HepG2 (cell line): ENCODE measurements around the gene UCKL1. TPM values are rescaled to one million over a fixed set of nuclear protein-coding genes. Genes with fewer than 3 reads are reported as not detected.

ENCODE experiments used
- ATAC-seq: fragments of 200-7000 bp; cut with Tn5 transposase; 3 replicates; pipeline ENCODE4 v1.9.1; 2020; ENCODE audit warnings: mild to moderate bottlenecking, moderate library complexity
- BruUV-seq: library from RNA; stranded (reverse); fragments of 400-500 nt; replicated peaks from 2 replicates; lab custom pipeline; 2021; lab: Mats Ljungman, UMichigan
- CTCF ChIA-PET: fragments of 300-600 bp; formaldehyde crosslinking; extraction: SDS; loops from one replicate; lab custom pipeline; 2021; ENCODE audit warnings: low total read pairs, inconsistent platforms, low intra/inter-chr PET ratio; lab: Yijun Ruan, JAX
- POLR2A ChIA-PET: fragments of 350-600 bp; sonication (Branson Sonifier 250); formaldehyde crosslinking; loops from one replicate; lab custom pipeline; 2020; ENCODE audit warnings: antibody characterized with exemption, inconsistent platforms; lab: Yijun Ruan, JAX
- DNase-seq: peaks from one replicate; pipeline ENCODE4 v3.0.0-alpha.2; 2015; ENCODE audit warnings: low spot score
- FAIRE-seq: peaks from 3 replicates; lab custom pipeline; 2011; peaks lifted over from hg19 to GRCh38; lab: Jason Lieb, UNC
- H2AFZ ChIP-seq: one replicate; pipeline ENCODE4 v1.6.1; 2011; ENCODE audit warnings: low read length, inconsistent platforms
- H3K27ac ChIP-seq: fragments of 300-600 bp; 3 replicates; pipeline ENCODE4 v1.8.0; 2011; ENCODE audit warnings: mixed run types, mild to moderate bottlenecking, mixed read lengths, low read length, inconsistent platforms; ENCODE audit not compliant: insufficient read depth; ENCODE audit errors: extremely low read length
- H3K27me3 ChIP-seq, 2 experiments: fragments of 200-600 bp in 1 of 2; 2 replicates in 1 of 2; 3 replicates in 1 of 2; pipeline versions ENCODE4 v1.6.0 to v1.8.0; 2011; ENCODE audit warnings: low read length in 2 of 2, mild to moderate bottlenecking in 2 of 2, moderate library complexity in 2 of 2, inconsistent platforms in 1 of 2; ENCODE audit not compliant: insufficient read depth in 2 of 2, control insufficient read depth in 1 of 2
- H3K36me3 ChIP-seq, 2 experiments: fragments of 200-600 bp in 1 of 2; replicated peaks in 1 of 2; 2 replicates in 1 of 2; 3 replicates in 1 of 2; pipeline versions ENCODE4 v1.5.1 to v1.8.0; 2011; ENCODE audit warnings: low read length in 2 of 2, inconsistent platforms in 1 of 2; ENCODE audit not compliant: insufficient read depth in 2 of 2, control insufficient read depth in 1 of 2
- H3K4me1 ChIP-seq: 2 replicates; pipeline ENCODE4 v1.5.1; 2012; ENCODE audit warnings: low read length, inconsistent platforms; ENCODE audit not compliant: insufficient read depth
- H3K4me2 ChIP-seq: 2 replicates; pipeline ENCODE4 v1.6.0; 2011; ENCODE audit warnings: low read depth, low read length, inconsistent platforms
- H3K4me3 ChIP-seq, 3 experiments: fragments of 200-600 bp in 1 of 3; sonication (generic), shearing (Covaris generic) in 1 of 3; replicated peaks in 1 of 3; 2 replicates each; pipeline ENCODE4 v1.5.1; 2011 to 2016; ENCODE audit warnings: low read length in 3 of 3, inconsistent platforms in 2 of 3, low read depth in 2 of 3, mild to moderate bottlenecking in 2 of 3, control low read depth in 1 of 3, mixed read lengths in 1 of 3; ENCODE audit not compliant: insufficient read depth in 1 of 3
- H3K79me2 ChIP-seq: one replicate; pipeline ENCODE4 v1.6.1; 2011; ENCODE audit warnings: low read length, inconsistent platforms; ENCODE audit not compliant: insufficient read depth
- H3K9ac ChIP-seq: 2 replicates; pipeline ENCODE4 v1.6.0; 2011; ENCODE audit warnings: mild to moderate bottlenecking, low read depth, low read length, inconsistent platforms; ENCODE audit not compliant: insufficient read depth
- H3K9me3 ChIP-seq: 2 replicates; pipeline ENCODE4 v1.5.1; 2012; ENCODE audit warnings: mild to moderate bottlenecking, low read length
- H4K20me1 ChIP-seq: 2 replicates; pipeline ENCODE4 v1.6.0; 2011; ENCODE audit warnings: inconsistent platforms, mild to moderate bottlenecking, low read length, moderate library complexity; ENCODE audit not compliant: insufficient read depth
- AGO2 ChIP-seq: fragments of 200-400 bp; formaldehyde crosslinking; optimal IDR thresholded peaks from 2 replicates; pipeline ENCODE3; 2017; ENCODE audit warnings: mild to moderate bottlenecking, low read depth, low read length, moderate library complexity
- ATF3 ChIP-seq: sonication (generic); formaldehyde crosslinking; IDR thresholded peaks from 2 replicates; pipeline ENCODE4 v1.4.0; 2020; ENCODE audit warnings: missing genetic modification reagents
- CTCF ChIP-seq: sonication (generic); formaldehyde crosslinking; IDR thresholded peaks from 2 replicates; pipeline ENCODE4 v1.5.0; 2020; ENCODE audit warnings: mild to moderate bottlenecking, missing genetic modification reagents, moderate library complexity
- KLF11 ChIP-seq: IDR thresholded peaks from 2 replicates; pipeline ENCODE4 v1.6.1; 2016; ENCODE audit warnings: missing compliant biosample characterization
- NFIB ChIP-seq: sonication (generic); formaldehyde crosslinking; IDR thresholded peaks from 2 replicates; pipeline ENCODE4 v1.9.0; 2021; ENCODE audit warnings: missing genetic modification reagents, mild to moderate bottlenecking, borderline replicate concordance
- SP4 ChIP-seq: sonication (generic); formaldehyde crosslinking; IDR thresholded peaks from 2 replicates; pipeline ENCODE4 v1.8.1; 2023; ENCODE audit warnings: mild to moderate bottlenecking, missing genetic modification reagents
- U2AF2 ChIP-seq: fragments of 200-400 bp; formaldehyde crosslinking; IDR thresholded peaks from 2 replicates; pipeline ENCODE4 v1.6.1; 2017; ENCODE audit warnings: low read depth, mild to moderate bottlenecking, low read length
- ZFY ChIP-seq: sonication (generic); formaldehyde crosslinking; IDR thresholded peaks from 2 replicates; pipeline ENCODE4 v1.4.0; 2020; ENCODE audit warnings: missing genetic modification reagents
- ZNF441 ChIP-seq: sonication (generic); formaldehyde crosslinking; IDR thresholded peaks from 2 replicates; pipeline ENCODE4 v1.7.0; 2021; ENCODE audit warnings: missing genetic modification reagents, borderline replicate concordance
- ZNF605 ChIP-seq: sonication (generic); formaldehyde crosslinking; IDR thresholded peaks from 2 replicates; pipeline ENCODE4 v1.8.0; 2022; ENCODE audit warnings: mild to moderate bottlenecking, missing genetic modification reagents
- ZNF776 ChIP-seq: sonication (generic); formaldehyde crosslinking; IDR thresholded peaks from 2 replicates; pipeline ENCODE4 v1.4.0; 2020; ENCODE audit warnings: mild to moderate bottlenecking, missing genetic modification reagents
- WGBS: methylation state at CpG from one replicate; pipeline ENCODE4 v1.1.6; 2017; ENCODE audit warnings: low lambda C conversion rate; 5-methylcytosine and 5-hydroxymethylcytosine counted together
- in situ Hi-C: cut with HindIII; loops from 2 replicates; pipeline ENCODE4 v1.10.0; 2017; ENCODE audit warnings: low pct_unique_long_range_greater_than_20kb; ENCODE audit not compliant: extremely low pct_ligation_motif_present
- intact Hi-C: fragments of 100-400 bp; cut with micrococcal nuclease; formaldehyde crosslinking; loops from one replicate; pipeline ENCODE4 v1.10.0; 2022; ENCODE audit not compliant: unreplicated experiment
- polyA plus RNA-seq, 8 experiments: library from polyadenylated mRNA; depleted of rRNA in 3 of 8; stranded (reverse) in 7 of 8; unstranded in 1 of 8; fragments of >200 nt; fragmentation: Illumina TruSeq in 4 of 8; extraction: Trizol in 4 of 8; gene quantifications; 2 replicates each; pipeline versions ENCODE4 v1.2.1 to v1.2.3, GENCODE V29; 2011 to 2016; ENCODE audit warnings: low read depth in 4 of 8, missing spikeins in 1 of 8, mixed read lengths in 1 of 8; ENCODE audit not compliant: insufficient read depth in 1 of 8
- total RNA-seq, 5 experiments: library from RNA; depleted of rRNA; stranded (reverse); fragments of >200 nt; fragmentation: Illumina TruSeq; extraction: Trizol; gene quantifications; 2 replicates each; pipeline ENCODE4 v1.2.3, GENCODE V29; 2016; ENCODE audit warnings: low read depth in 1 of 5

Gene UCKL1
- total and polyA plus RNA-seq, 2 of the 13 experiments (the other 11 are each of a cell fraction or from before 2014, with no cell fraction given), result 50.2 to 126 TPM

DNA sequence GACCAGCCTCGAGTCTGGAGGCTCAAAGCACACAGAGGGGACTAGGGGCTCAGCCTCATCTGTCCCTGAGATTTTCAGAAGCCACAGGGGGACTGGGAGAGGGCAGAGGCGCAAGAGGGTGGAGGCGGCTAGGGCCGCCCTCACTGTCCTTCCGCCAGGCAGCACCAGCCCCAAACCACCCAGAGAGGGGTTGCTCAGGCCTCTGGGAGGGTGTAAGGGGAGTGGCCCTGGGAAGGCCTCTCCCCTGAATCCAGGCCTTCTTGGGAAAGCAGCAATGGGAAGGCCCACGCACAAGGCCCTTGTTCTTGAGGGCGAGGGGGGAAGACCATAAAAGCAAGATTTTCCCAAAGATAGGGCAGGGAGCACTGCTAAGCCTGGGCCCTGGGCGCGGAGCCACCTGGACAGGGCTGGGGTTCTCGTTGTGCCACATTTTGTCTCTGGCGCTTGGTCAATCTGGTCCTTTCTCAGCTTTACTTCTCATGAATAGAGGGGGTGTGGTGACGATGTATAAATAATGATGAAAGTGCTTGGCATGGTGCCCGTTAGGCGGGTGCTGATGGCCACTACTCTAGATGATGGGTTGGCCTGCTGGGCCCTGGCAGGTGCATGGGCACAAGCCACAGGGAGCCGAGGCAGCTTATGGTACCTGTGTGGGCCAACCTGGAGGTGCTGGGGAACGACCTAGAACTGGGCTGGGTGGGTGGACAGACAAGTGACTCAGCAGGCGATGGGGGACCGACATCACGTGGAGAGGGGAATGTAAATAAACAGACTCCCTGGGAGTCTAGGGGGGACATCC is 18.4 kb upstream of the UCKL1 start:
- peaks cover 52% of the 10 kb centered on the region for H3K4me1 ChIP-seq
- H3K4me3 ChIP-seq, result no peak overlapping the region
- TF ChIP-seq ZFY (CRISPR knock-in tag), result 0 out of 2 replicates have a peak, but pooled peaks have one; percentile 2
- TF ChIP-seq NFIB (CRISPR knock-in tag), result 0 out of 2 replicates have a peak, but pooled peaks have one; percentile 28
- TF ChIP-seq ZNF605 (CRISPR knock-in tag), result 0 out of 2 replicates have a peak, but pooled peaks have one; percentile 41
- no peak for TF ChIP-seq ZNF441
- 0 out of 2 replicates have a peak, but pooled peaks have one; percentile 1 for TF ChIP-seq ZNF776 (CRISPR knock-in tag)
- TF ChIP-seq U2AF2, result no peak
- 0 out of 2 replicates have a peak, but pooled peaks have one; percentile 5 for TF ChIP-seq CTCF
- 0 out of 2 replicates have a peak, but pooled peaks have one; percentile 0 for TF ChIP-seq ATF3
- TF ChIP-seq KLF11 (CRISPR knock-in tag), result no peak
- peak; percentile 12 for TF ChIP-seq AGO2
- 0 out of 2 replicates have a peak, but pooled peaks have one; percentile 46 for TF ChIP-seq SP4 (CRISPR knock-in tag)
- H3K4me2 ChIP-seq, result no peak overlapping the region
- no peak for FAIRE-seq
- H4K20me1 ChIP-seq, result no peaks in the 10 kb centered on the region; the same call in 1 of the 2 replicates
- no peak for ATAC-seq
- no peaks in the 10 kb centered on the region for H3K79me2 ChIP-seq
- no peaks in the 10 kb centered on the region for H3K9me3 ChIP-seq
- H3K27me3 ChIP-seq, result no peaks in the 10 kb centered on the region; a peak in 1 of 5 replicates
- no TSS peak for BruUV-seq
- CTCF ChIA-PET, result interaction anchor here (1.1 to 2.4 kb wide), 9 partner anchors 19 to 437 kb away, joined by 3 to 18 read pairs (median 5); partner anchors contain the start of genes ARFRP1 and ZGPAT
- intact Hi-C loops, result loop anchor here (5.0 kb wide), 1 partner anchor 437 kb away; the partner anchor contains the start of gene PTK6
- POLR2A ChIA-PET, result interaction anchor here (0.8 to 2.7 kb wide), 11 partner anchors 17 to 437 kb away, joined by 3 to 17 read pairs (median 4); partner anchors contain the start of genes HELZ2, PTK6, TPD52L2 and UCKL1
- DNase-seq, result no peak
- no peak overlapping the region for H3K9ac ChIP-seq
- no peaks in the 10 kb centered on the region; a peak in 2 of 5 replicates for H3K36me3 ChIP-seq
- in situ Hi-C loops, result loop anchor here (5.0 kb wide), 1 partner anchor 83 kb away; no protein-coding TSS in a partner anchor
- no peak overlapping the region for H2AFZ ChIP-seq
- 88% methylated on average over 19 of the region's 19 CpGs for WGBS
- H3K27ac ChIP-seq, result no peak overlapping the region
